ENCODE results near the gene NR2F1. TPM values are rescaled to one million over a fixed set of nuclear protein-coding genes. Genes with fewer than 3 reads are reported as not detected.
A peak's percentile ranks its signal among the peaks of the same experiment; 100 is the strongest.

NR2F1 gene
- total RNA-seq, 6 experiments from 2014 or later: 5.3 to 12.1 (median 9.4) TPM

DNA sequence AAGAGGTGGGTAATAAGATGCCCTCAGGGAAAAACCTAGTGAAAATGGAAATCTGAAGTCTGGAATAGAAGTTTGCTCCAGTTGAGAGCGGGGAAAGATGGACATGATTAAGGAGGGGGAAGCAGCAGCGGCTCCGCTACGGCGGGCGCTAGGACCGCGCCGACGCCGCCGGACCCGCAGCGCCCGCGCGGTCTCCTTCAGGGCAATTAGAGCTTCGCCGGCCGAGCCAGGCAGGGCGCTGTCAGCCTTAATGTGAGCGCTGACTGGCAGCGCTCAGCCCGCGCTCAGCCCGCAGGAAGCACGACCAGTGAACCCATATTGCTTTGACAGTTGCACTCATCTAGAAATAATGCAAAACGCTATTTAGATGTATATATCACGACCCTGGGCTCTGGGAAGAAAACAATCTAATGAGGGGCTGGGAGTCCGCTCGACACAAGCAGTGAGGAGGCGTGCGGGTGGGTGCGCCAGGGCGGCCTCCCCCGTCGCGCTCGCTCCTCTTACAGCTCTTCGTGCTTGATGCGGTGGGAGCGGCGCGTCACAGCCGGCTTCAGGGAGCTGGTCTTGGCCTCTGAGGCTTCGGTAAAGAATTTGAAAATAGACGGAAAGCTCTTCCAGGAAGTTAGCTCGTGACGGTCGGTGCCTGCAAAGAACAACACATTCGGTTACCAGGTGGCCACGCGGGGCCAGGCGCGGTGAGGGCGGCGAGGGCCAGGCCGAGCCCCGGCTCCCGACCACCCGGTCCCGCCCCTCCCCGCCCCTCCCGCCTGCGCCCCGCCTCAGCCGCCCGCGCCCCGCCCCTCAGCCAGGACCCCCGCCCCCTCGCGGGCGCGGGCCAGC is 37.7 kb downstream of the NR2F1 start:
- intact Hi-C loops (cut with DNase I): no loop called here
- WGBS (ENCODE audit: insufficient coverage, low coverage, low lambda C conversion rate, missing lambda C conversion rate): 3% methylated on average over 26 of the region's 75 CpGs
- DNase-seq (peak; percentile 72 to 82 (median 77)), ATAC-seq (peak; percentile 91 to 96 (median 93))
- peak overlapping the region; percentile 58 to 67 (median 59) for H3K4me3 ChIP-seq
- H3K4me1 ChIP-seq: peaks cover 0 to 5% (median 0%) of the 10 kb centered on the region in 4 donors
- peak overlapping the region; percentile 47 to 72 (median 52) for H3K27ac ChIP-seq
- no peaks in the 10 kb centered on the region for H3K36me3 ChIP-seq
- H3K27me3 ChIP-seq: no peaks in the 10 kb centered on the region
- no peak for TF ChIP-seq POLR2A (IDR thresholded peaks at IDR 0.05)
- TF ChIP-seq, protein P1, sequence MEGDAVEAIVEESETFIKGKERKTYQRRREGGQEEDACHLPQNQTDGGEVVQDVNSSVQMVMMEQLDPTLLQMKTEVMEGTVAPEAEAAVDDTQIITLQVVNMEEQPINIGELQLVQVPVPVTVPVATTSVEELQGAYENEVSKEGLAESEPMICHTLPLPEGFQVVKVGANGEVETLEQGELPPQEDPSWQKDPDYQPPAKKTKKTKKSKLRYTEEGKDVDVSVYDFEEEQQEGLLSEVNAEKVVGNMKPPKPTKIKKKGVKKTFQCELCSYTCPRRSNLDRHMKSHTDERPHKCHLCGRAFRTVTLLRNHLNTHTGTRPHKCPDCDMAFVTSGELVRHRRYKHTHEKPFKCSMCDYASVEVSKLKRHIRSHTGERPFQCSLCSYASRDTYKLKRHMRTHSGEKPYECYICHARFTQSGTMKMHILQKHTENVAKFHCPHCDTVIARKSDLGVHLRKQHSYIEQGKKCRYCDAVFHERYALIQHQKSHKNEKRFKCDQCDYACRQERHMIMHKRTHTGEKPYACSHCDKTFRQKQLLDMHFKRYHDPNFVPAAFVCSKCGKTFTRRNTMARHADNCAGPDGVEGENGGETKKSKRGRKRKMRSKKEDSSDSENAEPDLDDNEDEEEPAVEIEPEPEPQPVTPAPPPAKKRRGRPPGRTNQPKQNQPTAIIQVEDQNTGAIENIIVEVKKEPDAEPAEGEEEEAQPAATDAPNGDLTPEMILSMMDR (IDR thresholded peaks at IDR 0.05): peak in 2 of 4 donors; percentile 22 to 28
- no peaks in the 10 kb centered on the region for H3K9me3 ChIP-seq

DNA sequence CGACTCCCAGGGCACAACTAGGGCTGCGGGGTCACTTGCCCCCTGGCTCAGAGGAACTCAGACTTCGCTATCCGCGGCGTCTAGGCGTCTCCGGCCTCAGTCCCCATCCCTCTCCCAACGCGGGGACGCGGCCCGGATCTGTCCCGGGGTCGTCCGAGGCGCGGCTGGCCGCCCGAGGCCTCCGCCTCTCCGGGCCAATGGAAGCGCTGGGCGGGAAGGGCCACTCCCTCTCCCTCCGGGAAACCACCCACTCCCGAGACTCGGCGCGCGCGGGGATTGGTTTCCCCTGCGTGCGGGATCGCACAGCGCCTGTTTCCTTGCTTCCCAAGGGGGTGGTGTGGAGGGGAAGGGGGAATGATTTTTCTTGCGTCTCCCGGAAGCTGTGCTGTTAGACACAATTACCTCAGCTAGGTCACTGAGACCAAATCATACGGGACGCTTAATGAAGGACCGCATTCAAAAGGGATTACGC is 38.3 kb downstream of the NR2F1 start:
- H3K4me3 ChIP-seq: peak overlapping the region; percentile 58 to 67 (median 59)
- peak; percentile 11 for TF ChIP-seq POLR2A (IDR thresholded peaks at IDR 0.05)
- TF ChIP-seq, protein P1 (IDR thresholded peaks at IDR 0.05): no peak
- H3K27me3 ChIP-seq: no peaks in the 10 kb centered on the region
- H3K36me3 ChIP-seq: no peaks in the 10 kb centered on the region
- WGBS (ENCODE audit: insufficient coverage, low coverage, low lambda C conversion rate, missing lambda C conversion rate): 19% methylated on average over 6 of the region's 41 CpGs
- H3K4me1 ChIP-seq: peaks cover 0 to 5% (median 0%) of the 10 kb centered on the region in 4 donors
- ATAC-seq (peak; percentile 79 to 88 (median 84)), DNase-seq (peak; percentile 71 to 84 (median 78))
- intact Hi-C loops (cut with DNase I): no loop called here
- H3K9me3 ChIP-seq: no peaks in the 10 kb centered on the region
- H3K27ac ChIP-seq: peak overlapping the region in 2 of 3 donors; percentile 47 to 72

DNA sequence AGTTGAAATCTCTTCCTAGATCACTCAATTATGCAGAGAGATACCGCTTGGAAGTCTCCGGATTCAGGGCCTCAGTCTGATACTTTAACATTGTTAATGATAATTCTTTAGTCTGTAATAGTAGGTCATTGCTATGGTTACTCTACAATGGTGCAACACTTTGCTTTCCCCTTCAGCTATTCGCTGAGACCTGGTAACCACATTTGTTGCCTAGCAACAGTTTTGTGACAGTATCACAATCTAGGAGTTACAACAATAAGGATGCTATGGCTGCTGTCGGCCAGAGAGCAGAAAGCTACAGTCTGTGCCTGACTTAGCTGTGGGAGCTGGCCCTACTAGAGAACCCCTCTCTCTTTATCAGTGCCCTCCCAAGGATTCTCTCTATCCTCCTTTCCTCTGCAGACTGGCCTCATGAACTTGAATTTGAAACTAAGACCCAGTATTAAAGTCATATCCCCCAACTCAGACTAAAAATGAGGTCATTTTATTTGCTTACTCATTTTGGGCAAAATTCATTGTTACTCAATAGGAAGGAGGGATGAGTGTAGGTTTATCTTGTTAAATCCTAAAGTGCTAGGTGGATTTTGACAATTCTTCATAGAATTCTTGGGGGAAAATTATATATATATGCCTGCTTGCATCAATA is 39.3 kb downstream of the NR2F1 start:
- peak in 3 of 4 donors; percentile 13 to 53 (median 17) for ATAC-seq
- Histone ChIP-seq H3K27me3 (no peaks in the 10 kb centered on the region), H3K27ac (peak overlapping the region in 1 of 3 donors; percentile 2), H3K4me1 (peaks cover 0 to 5% (median 0%) of the 10 kb centered on the region in 4 donors), H3K4me3 (no peak overlapping the region), H3K9me3 (no peaks in the 10 kb centered on the region), H3K36me3 (no peaks in the 10 kb centered on the region)
- no peak for TF ChIP-seq POLR2A (IDR thresholded peaks at IDR 0.05)
- TF ChIP-seq, protein P1 (IDR thresholded peaks at IDR 0.05): no peak
- intact Hi-C loops (cut with DNase I): no loop called here
- no peak for DNase-seq
- 47% methylated on average over 4 of the region's 4 CpGs for WGBS (ENCODE audit: insufficient coverage, low coverage, low lambda C conversion rate, missing lambda C conversion rate)

DNA sequence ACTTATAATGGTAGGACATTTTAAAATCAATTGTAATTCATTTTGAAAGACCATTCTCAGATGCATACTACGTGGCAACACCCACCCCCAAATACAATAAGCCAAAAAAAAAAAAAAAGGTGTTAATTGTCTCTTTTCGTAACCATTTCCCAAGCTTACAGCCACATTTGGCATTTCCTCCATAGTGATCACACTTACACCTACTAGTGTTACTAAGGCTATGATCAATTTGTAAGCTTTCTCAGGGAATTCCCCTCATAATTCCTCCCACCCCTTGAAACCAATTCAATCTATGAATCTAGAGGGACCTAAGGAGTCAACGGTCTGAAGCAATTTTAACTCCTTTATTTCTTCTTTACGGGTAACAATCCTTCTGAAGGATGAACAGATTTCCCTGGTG is 40.1 kb downstream of the NR2F1 start:
- 63% methylated on average over 4 of the region's 4 CpGs for WGBS (ENCODE audit: insufficient coverage, low coverage, low lambda C conversion rate, missing lambda C conversion rate)

More for the DNA sequence above, 40.1 kb downstream of the NR2F1 start:
- TF ChIP-seq POLR2A (IDR thresholded peaks at IDR 0.05): no peak
- TF ChIP-seq, protein P1 (IDR thresholded peaks at IDR 0.05): no peak
- H3K4me3 ChIP-seq: no peak overlapping the region
- no peaks in the 10 kb centered on the region for H3K36me3 ChIP-seq
- H3K9me3 ChIP-seq: no peaks in the 10 kb centered on the region
- no peaks in the 10 kb centered on the region for H3K27me3 ChIP-seq
- no peak for ATAC-seq
- no peak for DNase-seq
- peaks cover 0 to 5% (median 0%) of the 10 kb centered on the region in 4 donors for H3K4me1 ChIP-seq
- H3K27ac ChIP-seq: no peak overlapping the region
- intact Hi-C loops (cut with DNase I): no loop called here
